Endothelial cell of umbilical vein (primary cell): ENCODE data around the gene UBR3.

ENCODE experiments used
- POLR2AphosphoS5 ChIP-seq: IDR thresholded peaks from 2 replicates; pipeline ENCODE4 v1.6.1; 2012; ENCODE audit warnings: low read depth, mild to moderate bottlenecking, control low read depth, low read length, moderate library complexity; ENCODE audit not compliant: insufficient read depth
- TF ChIP-seq, protein P1 (sequence below), 2 donors: IDR thresholded peaks; 1 replicate in 1 of 2; 2 replicates in 1 of 2; pipeline ENCODE4 v1.5.1; 2011; ENCODE audit warnings: low read length in 2 of 2, mild to moderate bottlenecking in 2 of 2, moderate library complexity in 2 of 2, control low read depth in 1 of 2, inconsistent platforms in 1 of 2, low read depth in 1 of 2; ENCODE audit not compliant: insufficient read depth in 1 of 2; ENCODE audit errors: extremely low read depth in 1 of 2

DNA sequence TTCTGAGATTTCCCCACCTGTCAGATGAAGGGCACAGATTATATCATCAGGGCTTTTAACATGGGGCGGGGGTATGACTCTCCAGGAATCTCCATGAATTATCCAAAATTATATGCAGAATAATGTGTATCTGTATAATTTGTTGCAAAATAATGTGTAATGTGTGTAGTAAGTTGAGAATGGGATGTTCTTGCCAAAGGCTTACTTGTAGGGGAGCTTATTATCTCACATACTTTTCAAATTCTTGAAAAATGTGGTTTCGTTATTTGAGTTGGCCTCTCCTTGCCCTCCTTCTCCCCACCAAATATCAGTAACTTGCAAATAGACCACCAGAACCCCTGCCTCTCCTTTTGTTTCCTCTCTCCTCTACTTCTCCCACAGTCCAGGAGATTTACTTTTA, 35.6 kb downstream of the UBR3 start:
- TF ChIP-seq POLR2AphosphoS5 = no peak
- TF ChIP-seq, protein P1, sequence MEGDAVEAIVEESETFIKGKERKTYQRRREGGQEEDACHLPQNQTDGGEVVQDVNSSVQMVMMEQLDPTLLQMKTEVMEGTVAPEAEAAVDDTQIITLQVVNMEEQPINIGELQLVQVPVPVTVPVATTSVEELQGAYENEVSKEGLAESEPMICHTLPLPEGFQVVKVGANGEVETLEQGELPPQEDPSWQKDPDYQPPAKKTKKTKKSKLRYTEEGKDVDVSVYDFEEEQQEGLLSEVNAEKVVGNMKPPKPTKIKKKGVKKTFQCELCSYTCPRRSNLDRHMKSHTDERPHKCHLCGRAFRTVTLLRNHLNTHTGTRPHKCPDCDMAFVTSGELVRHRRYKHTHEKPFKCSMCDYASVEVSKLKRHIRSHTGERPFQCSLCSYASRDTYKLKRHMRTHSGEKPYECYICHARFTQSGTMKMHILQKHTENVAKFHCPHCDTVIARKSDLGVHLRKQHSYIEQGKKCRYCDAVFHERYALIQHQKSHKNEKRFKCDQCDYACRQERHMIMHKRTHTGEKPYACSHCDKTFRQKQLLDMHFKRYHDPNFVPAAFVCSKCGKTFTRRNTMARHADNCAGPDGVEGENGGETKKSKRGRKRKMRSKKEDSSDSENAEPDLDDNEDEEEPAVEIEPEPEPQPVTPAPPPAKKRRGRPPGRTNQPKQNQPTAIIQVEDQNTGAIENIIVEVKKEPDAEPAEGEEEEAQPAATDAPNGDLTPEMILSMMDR (IDR thresholded peaks at IDR 0.05; ENCODE audit: extremely low read depth in 1 of 2, insufficient read depth in 1 of 2, low read depth in 1 of 2, low read length in 2 of 2) = no peak
